ENCODE data around the gene EN1. TPM values are rescaled to one million over a fixed set of nuclear protein-coding genes. Genes with fewer than 3 reads are reported as not detected.

EN1 gene
- total RNA-seq, 2 experiments from 2014 or later, result not detected

GRCh38 chr2:118858485-118859156 lies 11.2 kb upstream of the EN1 start:
- no peak for TF ChIP-seq EZH2phosphoT487 (IDR thresholded peaks at IDR 0.05; ENCODE audit: borderline replicate concordance, low read depth, low read length)
- TF ChIP-seq, protein P1, sequence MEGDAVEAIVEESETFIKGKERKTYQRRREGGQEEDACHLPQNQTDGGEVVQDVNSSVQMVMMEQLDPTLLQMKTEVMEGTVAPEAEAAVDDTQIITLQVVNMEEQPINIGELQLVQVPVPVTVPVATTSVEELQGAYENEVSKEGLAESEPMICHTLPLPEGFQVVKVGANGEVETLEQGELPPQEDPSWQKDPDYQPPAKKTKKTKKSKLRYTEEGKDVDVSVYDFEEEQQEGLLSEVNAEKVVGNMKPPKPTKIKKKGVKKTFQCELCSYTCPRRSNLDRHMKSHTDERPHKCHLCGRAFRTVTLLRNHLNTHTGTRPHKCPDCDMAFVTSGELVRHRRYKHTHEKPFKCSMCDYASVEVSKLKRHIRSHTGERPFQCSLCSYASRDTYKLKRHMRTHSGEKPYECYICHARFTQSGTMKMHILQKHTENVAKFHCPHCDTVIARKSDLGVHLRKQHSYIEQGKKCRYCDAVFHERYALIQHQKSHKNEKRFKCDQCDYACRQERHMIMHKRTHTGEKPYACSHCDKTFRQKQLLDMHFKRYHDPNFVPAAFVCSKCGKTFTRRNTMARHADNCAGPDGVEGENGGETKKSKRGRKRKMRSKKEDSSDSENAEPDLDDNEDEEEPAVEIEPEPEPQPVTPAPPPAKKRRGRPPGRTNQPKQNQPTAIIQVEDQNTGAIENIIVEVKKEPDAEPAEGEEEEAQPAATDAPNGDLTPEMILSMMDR (conservative IDR thresholded peaks at IDR 0.05; ENCODE audit: low read length), result no peak
- POLR2A ChIA-PET, result no interaction called here
- intact Hi-C loops (cut with micrococcal nuclease; ENCODE audit: unreplicated experiment), result loop anchor here (10.0 kb wide), 1 partner anchor 814 kb away; no protein-coding TSS in a partner anchor

DNA sequence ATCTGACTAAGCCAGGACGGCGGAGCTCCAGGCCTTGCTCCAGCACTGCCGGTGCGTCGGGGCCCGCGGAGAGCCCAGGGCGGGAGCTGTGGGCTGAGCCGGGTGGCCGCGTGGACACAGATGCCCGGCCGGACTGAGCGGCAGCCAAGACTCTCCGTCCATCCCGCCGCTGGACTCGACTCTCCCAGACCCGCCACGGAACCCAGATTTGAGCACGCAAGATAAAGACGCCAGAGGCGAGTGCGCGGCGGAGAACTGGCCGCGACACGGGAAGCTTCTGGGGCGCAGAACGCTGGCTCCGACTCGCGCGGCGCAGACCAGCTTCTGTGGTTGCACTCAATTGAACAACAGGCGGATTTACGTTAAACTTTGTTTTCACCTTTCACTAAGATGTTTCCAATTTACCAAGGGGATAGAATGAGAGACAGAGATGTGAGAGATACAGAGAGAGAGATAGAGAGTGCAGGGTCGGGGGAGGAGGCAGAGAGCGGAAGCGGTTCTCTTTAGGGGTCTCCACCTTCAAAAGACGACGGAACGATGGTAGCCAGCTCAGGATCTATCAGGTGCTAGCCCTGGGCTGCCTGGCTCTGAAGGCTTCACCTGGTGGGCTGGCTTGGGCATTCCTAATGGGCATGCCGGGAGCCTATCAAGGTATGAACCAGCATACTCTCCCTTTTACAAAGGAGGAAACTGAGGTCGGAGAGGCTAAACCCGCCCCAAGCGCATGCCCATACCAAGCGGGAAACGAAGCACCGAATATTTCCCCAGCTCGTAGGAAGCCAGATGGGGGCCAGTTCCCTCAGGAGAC lies 10.4 kb upstream of the EN1 start:
- Histone ChIP-seq H3K9me2 (ENCODE audit: insufficient read depth, low read length) (no peaks in the 10 kb centered on the region), H3K4me2 (ENCODE audit: low read length) (no peak overlapping the region), H3K79me2 (ENCODE audit: insufficient read depth, low read depth, low read length) (no peaks in the 10 kb centered on the region), H3K4me1 (ENCODE audit: insufficient read depth, low read length, poor library complexity, severe bottlenecking) (no peaks in the 10 kb centered on the region), H3K36me3 (ENCODE audit: insufficient read depth, low read length) (no peaks in the 10 kb centered on the region), H3K27ac (ENCODE audit: low read depth, low read length, poor library complexity, severe bottlenecking) (no peak overlapping the region), H4K20me1 (ENCODE audit: insufficient read depth, low read length) (no peaks in the 10 kb centered on the region), H3K9me3 (ENCODE audit: low read length) (no peaks in the 10 kb centered on the region), H3K4me3 (ENCODE audit: low read depth, low read length, poor library complexity, severe bottlenecking) (no peak overlapping the region), H2AFZ (ENCODE audit: low read length) (no peak overlapping the region)
- POLR2A ChIA-PET, result no interaction called here
- CTCF ChIA-PET (ENCODE audit: unreplicated experiment), result interaction anchor here (0.6 kb wide), 1 partner anchor 334 kb away, joined by 3 read pairs; no protein-coding TSS in a partner anchor
- DNase-seq (ENCODE audit: low spot score), result no peak
- BruUV-seq (replicated peaks), result no TSS peak
- intact Hi-C loops (cut with micrococcal nuclease; ENCODE audit: unreplicated experiment), result loop anchor here (10.0 kb wide), 1 partner anchor 813 kb away; no protein-coding TSS in a partner anchor
- TF ChIP-seq EZH2phosphoT487 (IDR thresholded peaks at IDR 0.05; ENCODE audit: borderline replicate concordance, low read depth, low read length), result no peak
- TF ChIP-seq, protein P1 (conservative IDR thresholded peaks at IDR 0.05; ENCODE audit: low read length), result no peak

More at GRCh38 chr2:118858485-118859156, 11.2 kb upstream of the EN1 start:
- Histone ChIP-seq H3K4me1 (ENCODE audit: insufficient read depth, low read length, poor library complexity, severe bottlenecking) (no peaks in the 10 kb centered on the region), H3K36me3 (ENCODE audit: insufficient read depth, low read length) (no peaks in the 10 kb centered on the region), H3K9me3 (ENCODE audit: low read length) (no peaks in the 10 kb centered on the region), H3K4me3 (ENCODE audit: low read depth, low read length, poor library complexity, severe bottlenecking) (no peak overlapping the region), H3K79me2 (ENCODE audit: insufficient read depth, low read depth, low read length) (no peaks in the 10 kb centered on the region), H3K27ac (ENCODE audit: low read depth, low read length, poor library complexity, severe bottlenecking) (no peak overlapping the region), H3K9me2 (ENCODE audit: insufficient read depth, low read length) (no peaks in the 10 kb centered on the region), H4K20me1 (ENCODE audit: insufficient read depth, low read length) (no peaks in the 10 kb centered on the region), H3K4me2 (ENCODE audit: low read length) (no peak overlapping the region), H2AFZ (ENCODE audit: low read length) (no peak overlapping the region)
- CTCF ChIA-PET (ENCODE audit: unreplicated experiment), result interaction anchor here (0.6 kb wide), 1 partner anchor 335 kb away, joined by 3 read pairs; no protein-coding TSS in a partner anchor
- DNase-seq (ENCODE audit: low spot score), result no peak
- no TSS peak for BruUV-seq (replicated peaks)

Data from OCI-LY7 (cell line).